Thymus (tissue), 11 donors: ENCODE results near the gene MYO15A. TPM values are rescaled to one million over a fixed set of nuclear protein-coding genes. Genes with fewer than 3 reads are reported as not detected.

Source experiments
- DNase-seq, 9 donors: peaks; one replicate each; pipeline ENCODE4 v3.0.0-alpha.2; 2013; ENCODE audit warnings: low spot score in 9 of 9, low read depth in 6 of 9, missing footprints in 1 of 9
- H3K27ac ChIP-seq, 2 donors: one replicate each; pipeline ENCODE4 v1.5.1; 2013; ENCODE audit warnings: control low read depth in 1 of 2, low read depth in 1 of 2, low read length in 1 of 2, mild to moderate bottlenecking in 1 of 2, moderate library complexity in 1 of 2
- H3K27me3 ChIP-seq, 2 donors: one replicate each; pipeline ENCODE4 v1.5.1; 2013; ENCODE audit warnings: low read length in 1 of 2; ENCODE audit not compliant: control insufficient read depth in 2 of 2, insufficient read depth in 1 of 2
- H3K36me3 ChIP-seq, 2 donors: one replicate each; pipeline ENCODE4 v1.5.1; 2013; ENCODE audit warnings: low read length in 1 of 2, mild to moderate bottlenecking in 1 of 2, moderate library complexity in 1 of 2; ENCODE audit not compliant: control insufficient read depth in 2 of 2, insufficient read depth in 2 of 2
- H3K4me1 ChIP-seq, 2 donors: one replicate each; pipeline ENCODE4 v1.5.1; 2013; ENCODE audit warnings: low read length in 2 of 2; ENCODE audit not compliant: control insufficient read depth in 2 of 2, insufficient read depth in 2 of 2
- H3K4me3 ChIP-seq, 2 donors: one replicate each; pipeline ENCODE4 v1.5.1; 2013; ENCODE audit warnings: low read length in 2 of 2, control low read depth in 1 of 2, mild to moderate bottlenecking in 1 of 2
- H3K9me3 ChIP-seq, 2 donors: one replicate each; pipeline ENCODE4 v1.5.1; 2013; ENCODE audit warnings: low read length in 1 of 2, mild to moderate bottlenecking in 1 of 2; ENCODE audit not compliant: control insufficient read depth in 2 of 2, insufficient read depth in 1 of 2
- WGBS: extraction: QIAGEN DNeasy Blood & Tissue Kit; methylation state at CpG from one replicate; pipeline ENCODE4 v1.1.7; 2013; 5-methylcytosine and 5-hydroxymethylcytosine counted together
- polyA plus RNA-seq: library from polyadenylated mRNA; stranded (reverse); fragments of 200-250 nt; gene quantifications from one replicate; pipeline ENCODE4 v1.2.3, GENCODE V29; 2013
- total RNA-seq: library from RNA; stranded (reverse); fragments of 120-200 nt; gene quantifications from one replicate; pipeline ENCODE4 v1.2.4, GENCODE V29; 2013
- donor health status: healthy.

The MYO15A gene
- total and polyA plus RNA-seq, 2 donors: 0.24 to 1.9 TPM

GRCh38 chr17:18099516-18099915 is 9.0 kb upstream of the MYO15A start:
- Histone ChIP-seq H3K36me3 (peaks cover 66 to 74% of the 10 kb centered on the region in 2 donors), H3K27me3 (no peaks in the 10 kb centered on the region), H3K4me3 (no peak overlapping the region), H3K9me3 (no peaks in the 10 kb centered on the region), H3K27ac (no peak overlapping the region), H3K4me1 (no peaks in the 10 kb centered on the region)
- 97% methylated on average over 14 of the region's 14 CpGs for WGBS
- DNase-seq: no peak

- DNase-seq: no peak
- Histone ChIP-seq H3K27me3 (no peaks in the 10 kb centered on the region), H3K4me3 (no peak overlapping the region), H3K36me3 (peaks cover 66 to 77% of the 10 kb centered on the region in 2 donors), H3K4me1 (no peaks in the 10 kb centered on the region), H3K9me3 (no peaks in the 10 kb centered on the region), H3K27ac (no peak overlapping the region)
- WGBS: 98% methylated on average over 10 of the region's 10 CpGs
Measured at GRCh38 chr17:18100616-18101015, 7.9 kb upstream of the MYO15A start.

DNA sequence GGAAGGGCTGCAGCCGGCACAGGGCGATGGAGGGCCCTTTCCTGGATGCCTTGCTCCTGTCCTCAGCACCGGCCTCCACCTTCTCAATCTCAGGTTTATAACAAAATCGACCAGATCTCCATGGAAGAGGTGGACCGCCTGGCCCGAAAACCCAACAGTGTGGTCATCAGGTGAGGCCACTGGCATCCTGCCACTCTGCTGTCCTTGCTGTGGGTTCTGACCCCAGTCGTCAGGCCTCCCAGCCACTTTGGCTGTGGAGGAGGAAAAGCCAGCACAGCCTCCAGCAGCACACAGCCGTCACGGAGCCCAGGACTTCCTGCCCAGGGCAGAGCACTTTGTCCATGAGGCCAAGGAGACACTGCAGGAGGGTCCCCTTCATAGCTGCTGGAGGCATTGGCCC is 6.7 kb upstream of the MYO15A start:
- H3K27me3 ChIP-seq: no peaks in the 10 kb centered on the region
- H3K27ac ChIP-seq: no peak overlapping the region
- no peaks in the 10 kb centered on the region for H3K4me1 ChIP-seq
- H3K9me3 ChIP-seq: no peaks in the 10 kb centered on the region
- 96% methylated on average over 9 of the region's 9 CpGs for WGBS
- H3K36me3 ChIP-seq: peaks cover 62 to 78% of the 10 kb centered on the region in 2 donors
- H3K4me3 ChIP-seq: no peak overlapping the region
- DNase-seq: no peak

- 68% methylated on average over 3 of the region's 3 CpGs for WGBS
- no peak for DNase-seq
- Histone ChIP-seq H3K9me3 (no peaks in the 10 kb centered on the region), H3K36me3 (peaks cover 60 to 76% of the 10 kb centered on the region in 2 donors), H3K4me1 (no peaks in the 10 kb centered on the region), H3K4me3 (no peak overlapping the region), H3K27me3 (no peaks in the 10 kb centered on the region), H3K27ac (no peak overlapping the region)
Measured at GRCh38 chr17:18102640-18103039, 5.9 kb upstream of the MYO15A start.

- no peak for DNase-seq
- H3K9me3 ChIP-seq: no peaks in the 10 kb centered on the region
- no peak overlapping the region for H3K4me3 ChIP-seq
- H3K4me1 ChIP-seq: no peaks in the 10 kb centered on the region
- H3K27ac ChIP-seq: no peak overlapping the region
- H3K36me3 ChIP-seq: peaks cover 37 to 56% of the 10 kb centered on the region in 2 donors
- H3K27me3 ChIP-seq: no peaks in the 10 kb centered on the region
- 97% methylated on average over 3 of the region's 3 CpGs for WGBS
Measured at GRCh38 chr17:18105027-18105426, 3.5 kb upstream of the MYO15A start.

DNA sequence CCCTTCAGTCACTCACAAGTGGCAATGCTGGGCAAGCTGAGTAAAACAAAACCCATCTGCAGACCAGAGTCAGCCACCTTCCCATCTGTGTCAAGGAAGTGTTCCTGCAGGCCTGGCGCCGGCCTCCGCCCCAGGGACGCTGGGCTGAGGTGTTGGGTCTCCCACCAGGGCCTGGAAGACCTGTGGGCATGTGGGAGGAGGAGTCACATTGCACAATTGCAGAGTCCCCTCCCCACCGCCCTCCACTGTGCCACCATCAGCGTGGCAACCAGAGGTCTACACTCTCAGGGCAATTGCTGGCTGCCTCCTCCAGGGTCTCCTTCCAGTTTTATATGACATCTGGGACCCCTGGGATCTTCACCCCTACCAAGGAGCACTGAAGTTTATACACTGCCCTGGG is 3.0 kb upstream of the MYO15A start:
- 97% methylated on average over 6 of the region's 6 CpGs for WGBS
- H3K9me3 ChIP-seq: no peaks in the 10 kb centered on the region
- no peaks in the 10 kb centered on the region for H3K27me3 ChIP-seq
- no peak overlapping the region for H3K4me3 ChIP-seq
- no peak overlapping the region for H3K27ac ChIP-seq
- no peak for DNase-seq
- H3K36me3 ChIP-seq: peaks cover 32 to 50% of the 10 kb centered on the region in 2 donors
- H3K4me1 ChIP-seq: no peaks in the 10 kb centered on the region

- no peak overlapping the region for H3K27ac ChIP-seq
- WGBS: 97% methylated on average over 9 of the region's 9 CpGs
- H3K9me3 ChIP-seq: no peaks in the 10 kb centered on the region
- peaks cover 27 to 46% of the 10 kb centered on the region in 2 donors for H3K36me3 ChIP-seq
- no peaks in the 10 kb centered on the region for H3K4me1 ChIP-seq
- DNase-seq: no peak
- no peak overlapping the region for H3K4me3 ChIP-seq
- no peaks in the 10 kb centered on the region for H3K27me3 ChIP-seq
Measured at GRCh38 chr17:18106211-18106610, 2.3 kb upstream of the MYO15A start.

DNA sequence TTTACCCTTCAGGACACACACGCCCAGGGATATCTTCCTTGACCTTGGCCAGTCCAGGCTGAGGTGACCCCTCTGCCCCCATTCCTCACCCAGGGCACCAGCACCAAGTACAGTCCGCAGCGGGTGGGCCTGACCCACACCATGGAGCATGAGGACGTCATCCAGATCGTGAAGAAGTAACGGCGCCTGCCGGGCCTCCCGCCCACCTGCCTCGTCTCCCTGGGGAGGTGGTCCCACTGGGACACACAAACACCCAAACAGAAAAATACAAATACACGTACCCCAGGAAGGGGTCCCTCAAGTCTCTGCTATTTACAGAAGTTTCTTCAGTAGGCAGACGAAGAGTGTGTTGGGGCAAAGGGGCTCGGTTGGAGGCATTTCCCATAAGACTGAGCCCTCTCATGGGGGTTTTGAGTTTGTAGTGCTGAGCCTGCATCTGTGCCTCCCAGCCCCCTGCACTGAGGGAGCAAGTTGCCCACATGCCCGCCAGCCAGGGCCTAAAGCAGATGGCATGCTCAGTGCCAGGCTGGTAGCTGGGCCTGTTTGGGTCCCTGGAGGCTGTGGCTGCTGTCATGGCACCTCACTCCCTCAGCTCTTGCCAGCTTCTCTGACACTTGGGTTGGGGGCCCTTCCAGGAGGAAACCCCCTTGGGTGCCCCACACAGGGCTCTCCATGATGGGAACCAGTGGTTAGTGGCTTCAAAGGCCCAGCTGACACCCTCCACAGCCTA is 1.3 kb upstream of the MYO15A start:
- peaks cover 18 to 37% of the 10 kb centered on the region in 2 donors for H3K36me3 ChIP-seq

GRCh38 chr17:18107971-18108370 is 585 bp upstream of the MYO15A start:
- WGBS: 91% methylated on average over 6 of the region's 6 CpGs
- DNase-seq: no peak
- Histone ChIP-seq H3K4me3 (no peak overlapping the region), H3K4me1 (no peaks in the 10 kb centered on the region), H3K9me3 (no peaks in the 10 kb centered on the region), H3K27ac (no peak overlapping the region), H3K27me3 (no peaks in the 10 kb centered on the region), H3K36me3 (peaks cover 18 to 37% of the 10 kb centered on the region in 2 donors)

More for the DNA sequence above, 1.3 kb upstream of the MYO15A start:
- H3K4me1 ChIP-seq: no peaks in the 10 kb centered on the region
- H3K9me3 ChIP-seq: no peaks in the 10 kb centered on the region
- no peak overlapping the region for H3K4me3 ChIP-seq
- no peak overlapping the region for H3K27ac ChIP-seq
- no peak for DNase-seq
- H3K27me3 ChIP-seq: no peaks in the 10 kb centered on the region
- 97% methylated on average over 14 of the region's 14 CpGs for WGBS
